ENCODE data around the gene TNFAIP1. TPM values are rescaled to one million over a fixed set of nuclear protein-coding genes. Genes with fewer than 3 reads are reported as not detected.

The TNFAIP1 gene
- total and polyA plus RNA-seq, 4 donors = 17.7 to 59.6 (median 35.9) TPM

DNA sequence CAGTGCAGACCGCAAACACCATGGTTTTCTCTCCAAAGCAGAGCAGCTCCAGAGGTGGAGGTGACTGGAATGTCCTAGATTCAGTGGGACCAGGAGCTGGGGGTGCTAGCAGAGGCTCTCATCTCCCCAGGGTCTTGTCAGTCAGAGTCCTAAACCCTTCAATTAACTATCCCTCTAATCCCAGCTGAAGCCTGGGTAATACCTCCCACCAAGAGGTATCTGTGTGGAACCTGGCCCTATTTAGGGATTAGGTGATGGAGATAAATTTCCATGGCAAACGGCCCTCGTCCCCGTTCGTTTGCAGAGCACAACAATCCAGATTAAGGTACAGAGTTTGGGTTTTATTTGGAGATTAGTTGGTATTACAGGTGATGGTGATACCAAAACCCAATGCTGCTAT is 27.6 kb downstream of the TNFAIP1 start:
- Histone ChIP-seq H3K36me3 (ENCODE audit: control insufficient read depth in 4 of 4, insufficient read depth in 4 of 4, low read length in 4 of 4) (peaks cover 21 to 42% (median 23%) of the 10 kb centered on the region in 4 donors), H3K27ac (ENCODE audit: low read depth in 1 of 2, low read length in 1 of 2) (no peak overlapping the region), H3K9me3 (ENCODE audit: control insufficient read depth in 4 of 4, insufficient read depth in 3 of 4, low read length in 3 of 4) (no peaks in the 10 kb centered on the region), H3K4me1 (ENCODE audit: control insufficient read depth in 5 of 5, insufficient read depth in 5 of 5, low read length in 5 of 5) (peaks cover 0 to 4% (median 3%) of the 10 kb centered on the region in 5 donors), H3K27me3 (ENCODE audit: control insufficient read depth in 3 of 3, insufficient read depth in 3 of 3, low read length in 2 of 3) (no peaks in the 10 kb centered on the region), H3K4me3 (no peak overlapping the region), H3K9ac (ENCODE audit: insufficient read depth in 1 of 2, low read length in 2 of 2) (no peak overlapping the region)
- WGBS, 2 donors = 91 to 92% methylated on average over 5 of the region's 5 CpGs
- DNase-seq (no peak), ATAC-seq (ENCODE audit: insufficient read depth, low FRiP score) (no peak)
- TF ChIP-seq, protein P1, sequence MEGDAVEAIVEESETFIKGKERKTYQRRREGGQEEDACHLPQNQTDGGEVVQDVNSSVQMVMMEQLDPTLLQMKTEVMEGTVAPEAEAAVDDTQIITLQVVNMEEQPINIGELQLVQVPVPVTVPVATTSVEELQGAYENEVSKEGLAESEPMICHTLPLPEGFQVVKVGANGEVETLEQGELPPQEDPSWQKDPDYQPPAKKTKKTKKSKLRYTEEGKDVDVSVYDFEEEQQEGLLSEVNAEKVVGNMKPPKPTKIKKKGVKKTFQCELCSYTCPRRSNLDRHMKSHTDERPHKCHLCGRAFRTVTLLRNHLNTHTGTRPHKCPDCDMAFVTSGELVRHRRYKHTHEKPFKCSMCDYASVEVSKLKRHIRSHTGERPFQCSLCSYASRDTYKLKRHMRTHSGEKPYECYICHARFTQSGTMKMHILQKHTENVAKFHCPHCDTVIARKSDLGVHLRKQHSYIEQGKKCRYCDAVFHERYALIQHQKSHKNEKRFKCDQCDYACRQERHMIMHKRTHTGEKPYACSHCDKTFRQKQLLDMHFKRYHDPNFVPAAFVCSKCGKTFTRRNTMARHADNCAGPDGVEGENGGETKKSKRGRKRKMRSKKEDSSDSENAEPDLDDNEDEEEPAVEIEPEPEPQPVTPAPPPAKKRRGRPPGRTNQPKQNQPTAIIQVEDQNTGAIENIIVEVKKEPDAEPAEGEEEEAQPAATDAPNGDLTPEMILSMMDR (IDR thresholded peaks at IDR 0.05; ENCODE audit: control extremely low read depth, extremely low read depth) = no peak

DNA sequence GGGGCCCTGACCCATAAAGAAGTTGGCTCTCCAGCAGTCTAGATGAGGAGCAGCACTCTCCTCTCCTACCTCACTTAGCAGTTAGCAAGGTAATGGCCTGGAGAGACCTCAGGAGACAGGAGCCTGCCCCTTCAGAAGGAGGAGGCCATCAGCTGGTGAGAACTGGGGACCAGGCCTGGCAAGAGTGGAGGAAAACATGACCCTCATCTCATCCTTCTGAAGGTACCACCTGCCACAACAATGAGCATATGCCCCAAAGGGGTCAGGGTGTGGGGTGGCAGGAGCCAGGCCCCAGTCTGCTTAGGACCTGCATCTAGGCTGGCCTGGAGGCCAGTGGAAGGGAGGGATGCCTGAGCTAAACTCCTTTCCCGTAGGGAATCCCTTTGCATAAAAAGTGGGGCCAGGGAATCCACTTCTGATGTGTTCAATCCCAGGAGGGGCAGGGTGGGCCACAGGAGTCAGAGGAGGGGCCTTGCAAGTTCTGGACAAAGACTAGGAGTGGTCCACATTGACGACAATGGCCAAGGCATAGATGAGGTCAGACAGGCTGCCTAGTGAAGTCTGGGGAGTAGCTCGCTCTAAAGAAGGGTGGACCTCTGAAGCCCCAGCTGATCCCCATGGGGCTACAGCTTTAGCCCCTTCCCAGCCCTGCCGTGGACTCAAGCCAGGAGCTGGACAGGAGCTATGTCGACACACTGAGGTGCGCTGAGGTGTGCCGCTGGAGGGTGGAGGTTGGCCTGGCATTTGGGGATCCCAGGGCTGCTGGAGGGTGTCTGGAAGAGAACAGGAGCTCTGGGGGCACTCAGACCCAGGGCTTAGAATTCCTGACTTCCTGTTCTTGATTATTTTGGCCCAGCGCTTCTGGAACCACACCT is 28.5 kb downstream of the TNFAIP1 start:
- Histone ChIP-seq H3K4me1 (ENCODE audit: control insufficient read depth in 5 of 5, insufficient read depth in 5 of 5, low read length in 5 of 5) (no peaks in the 10 kb centered on the region), H3K9me3 (ENCODE audit: control insufficient read depth in 4 of 4, insufficient read depth in 3 of 4, low read length in 3 of 4) (no peaks in the 10 kb centered on the region), H3K27me3 (ENCODE audit: control insufficient read depth in 3 of 3, insufficient read depth in 3 of 3, low read length in 2 of 3) (no peaks in the 10 kb centered on the region), H3K36me3 (ENCODE audit: control insufficient read depth in 4 of 4, insufficient read depth in 4 of 4, low read length in 4 of 4) (peaks cover 20 to 42% (median 23%) of the 10 kb centered on the region in 4 donors), H3K27ac (ENCODE audit: low read depth in 1 of 2, low read length in 1 of 2) (no peak overlapping the region), H3K4me3 (no peak overlapping the region), H3K9ac (ENCODE audit: insufficient read depth in 1 of 2, low read length in 2 of 2) (no peak overlapping the region)
- 93 to 96% methylated on average over 8 of the region's 8 CpGs for WGBS, 2 donors
- TF ChIP-seq, protein P1 (IDR thresholded peaks at IDR 0.05; ENCODE audit: control extremely low read depth, extremely low read depth) = no peak
- no peak for DNase-seq
- ATAC-seq (ENCODE audit: insufficient read depth, low FRiP score) = no peak

DNA sequence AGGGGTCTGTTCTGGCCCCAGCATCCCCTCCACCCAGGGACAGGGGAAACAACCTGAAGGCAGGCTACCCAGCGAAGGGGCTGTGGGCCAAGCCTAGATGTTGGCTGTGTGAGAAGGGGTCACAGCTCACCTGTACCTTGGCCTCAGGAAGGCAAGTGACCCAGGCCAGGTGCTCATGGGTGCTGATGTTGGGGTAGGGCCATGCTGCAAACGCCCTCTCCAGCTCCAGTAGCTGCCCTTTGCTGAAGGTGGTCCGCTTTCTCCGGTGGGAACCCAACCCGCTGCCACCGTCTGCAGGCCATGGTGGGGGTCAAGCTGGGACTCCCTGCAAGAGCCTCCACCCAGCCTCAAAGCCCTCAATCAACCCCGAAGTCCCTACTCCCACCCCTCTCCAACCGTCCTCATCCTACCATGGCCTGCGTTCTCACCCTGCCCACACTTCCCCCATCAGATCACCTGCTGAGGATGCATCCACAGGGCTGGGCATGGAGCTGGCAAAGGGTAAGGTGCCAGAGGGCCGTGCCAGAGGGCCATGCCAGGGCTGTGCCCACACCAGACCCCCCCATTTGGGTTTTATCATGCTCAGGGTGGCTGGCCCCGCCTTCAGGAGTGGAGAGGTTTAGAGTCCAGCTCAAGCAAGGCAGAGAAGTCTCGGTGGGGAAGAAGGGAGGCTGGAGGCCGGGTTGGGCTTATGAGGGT is 29.3 kb downstream of the TNFAIP1 start, which contains the start of gene SEBOX:
TSS of gene SEBOX (minus strand) at position 535 of the 699 bp plus-strand sequence. CDS start at position 487, 48 bp downstream.
- H3K27ac ChIP-seq (ENCODE audit: low read depth in 1 of 2, low read length in 1 of 2) = no peak within 1 kb of the TSS
- H3K36me3 ChIP-seq (ENCODE audit: control insufficient read depth in 4 of 4, insufficient read depth in 4 of 4, low read length in 4 of 4) = peaks cover 16 to 40% (median 19%) of the 10 kb centered on the region in 4 donors
- no peaks in the 10 kb centered on the region for H3K4me1 ChIP-seq (ENCODE audit: control insufficient read depth in 5 of 5, insufficient read depth in 5 of 5, low read length in 5 of 5)
- TF ChIP-seq, protein P1 (IDR thresholded peaks at IDR 0.05; ENCODE audit: control extremely low read depth, extremely low read depth) = no peak
- WGBS, 2 donors = 94 to 96% methylated on average over 13 of the region's 13 CpGs
- no peaks in the 10 kb centered on the region for H3K27me3 ChIP-seq (ENCODE audit: control insufficient read depth in 3 of 3, insufficient read depth in 3 of 3, low read length in 2 of 3)
- no peak within 1 kb of the TSS for H3K4me3 ChIP-seq
- DNase-seq = no peak
- no peak within 1 kb of the TSS for H3K9ac ChIP-seq (ENCODE audit: insufficient read depth in 1 of 2, low read length in 2 of 2)
- no peaks in the 10 kb centered on the region for H3K9me3 ChIP-seq (ENCODE audit: control insufficient read depth in 4 of 4, insufficient read depth in 3 of 4, low read length in 3 of 4)
- no peak for ATAC-seq (ENCODE audit: insufficient read depth, low FRiP score)

Measured in lung (tissue), 12 donors.